IMR-90 (cell line): ENCODE data around the gene BFSP1. TPM values are rescaled to one million over a fixed set of nuclear protein-coding genes. Genes with fewer than 3 reads are reported as not detected.
A peak's percentile ranks its signal among the peaks of the same experiment; 100 is the strongest.

Experiments used
- ATAC-seq: fragments of 200-7000 bp; cut with Tn5 transposase; 2 replicates; pipeline ENCODE4 v1.9.1; 2020; ENCODE audit warnings: low read depth, mild to moderate bottlenecking, moderate library complexity
- BruUV-seq: library from RNA; stranded (reverse); fragments of 400-500 nt; replicated peaks from 2 replicates; lab custom pipeline; 2021; lab: Mats Ljungman, UMichigan
- CTCF ChIA-PET: fragments of 300-600 bp; formaldehyde crosslinking; extraction: SDS; loops from one replicate; lab custom pipeline; 2021; ENCODE audit warnings: antibody characterized with exemption; lab: Yijun Ruan, JAX
- POLR2A ChIA-PET: fragments of 300-600 bp; sonication (Branson Sonifier 250); formaldehyde crosslinking; loops from one replicate; lab custom pipeline; 2022; ENCODE audit warnings: antibody characterized with exemption; ENCODE audit not compliant: unreplicated experiment; lab: Charles Lee
- DNase-seq: peaks from one replicate; pipeline ENCODE4 v3.0.0; 2013
- H2AFZ ChIP-seq: replicated peaks from 2 replicates; pipeline ENCODE3; 2013; ENCODE audit warnings: low read length, mild to moderate bottlenecking; ENCODE audit not compliant: poor library complexity
- H2AK5ac ChIP-seq: 2 replicates; pipeline ENCODE4 v1.6.1; 2013; ENCODE audit warnings: low read depth, low read length, inconsistent platforms
- H2AK9ac ChIP-seq: replicated peaks from 2 replicates; pipeline ENCODE3; 2013; ENCODE audit warnings: mild to moderate bottlenecking, low read depth, low read length, moderate library complexity; ENCODE audit not compliant: poor library complexity
- H2BK120ac ChIP-seq: 2 replicates; pipeline ENCODE4 v1.6.1; 2013; ENCODE audit warnings: low read depth, low read length, inconsistent platforms
- H2BK15ac ChIP-seq: 3 replicates; pipeline ENCODE4 v1.6.1; 2013; ENCODE audit warnings: low read depth, low read length, inconsistent platforms
- H2BK20ac ChIP-seq: 2 replicates; pipeline ENCODE4 v1.6.1; 2013; ENCODE audit warnings: low read depth, mild to moderate bottlenecking, inconsistent platforms, low read length, moderate library complexity
- H2BK5ac ChIP-seq: 2 replicates; pipeline ENCODE4 v1.6.1; 2013; ENCODE audit warnings: mild to moderate bottlenecking, low read depth, low read length, inconsistent platforms; ENCODE audit not compliant: poor library complexity, severe bottlenecking
- H3K14ac ChIP-seq: replicated peaks from 2 replicates; pipeline ENCODE4 v1.6.1; 2013; ENCODE audit warnings: low read depth, low read length, inconsistent platforms
- H3K18ac ChIP-seq: 2 replicates; pipeline ENCODE4 v1.6.1; 2013; ENCODE audit warnings: low read depth, low read length, control low read depth
- H3K23ac ChIP-seq: 2 replicates; pipeline ENCODE4 v1.6.1; 2013; ENCODE audit warnings: low read depth, low read length, inconsistent platforms
- H3K27ac ChIP-seq: 2 replicates; pipeline ENCODE4 v1.5.1; 2013; ENCODE audit warnings: mild to moderate bottlenecking, control low read depth, low read length; ENCODE audit not compliant: insufficient read depth
- H3K27me3 ChIP-seq: 2 replicates; pipeline ENCODE4 v1.6.1; 2013; ENCODE audit warnings: low read length; ENCODE audit not compliant: control insufficient read depth, insufficient read depth
- H3K36me3 ChIP-seq: 2 replicates; pipeline ENCODE4 v1.6.1; 2013; ENCODE audit warnings: low read length, mixed read lengths; ENCODE audit not compliant: control insufficient read depth, insufficient read depth
- H3K4ac ChIP-seq: 2 replicates; pipeline ENCODE4 v1.6.1; 2013; ENCODE audit warnings: low read depth, low read length, inconsistent platforms
- H3K4me1 ChIP-seq: 2 replicates; pipeline ENCODE4 v1.6.1; 2013; ENCODE audit warnings: low read length, mixed read lengths; ENCODE audit not compliant: control insufficient read depth, insufficient read depth
- H3K4me2 ChIP-seq: 2 replicates; pipeline ENCODE4 v1.6.1; 2013; ENCODE audit warnings: low read depth, mild to moderate bottlenecking, control low read depth, low read length, moderate library complexity
- H3K4me3 ChIP-seq: 2 replicates; pipeline ENCODE4 v1.5.1; 2013; ENCODE audit warnings: low read depth, mild to moderate bottlenecking, control low read depth, low read length, moderate library complexity; ENCODE audit not compliant: insufficient read depth
- H3K56ac ChIP-seq: 2 replicates; pipeline ENCODE4 v1.6.1; 2013; ENCODE audit warnings: low read length, inconsistent platforms; ENCODE audit not compliant: insufficient read depth; ENCODE audit errors: extremely low read depth
- H3K79me1 ChIP-seq, 2 experiments: 2 replicates each; pipeline ENCODE4 v1.6.1; 2013; ENCODE audit warnings: low read length in 2 of 2, inconsistent platforms in 1 of 2, low read depth in 1 of 2
- H3K9ac ChIP-seq: 2 replicates; pipeline ENCODE4 v1.6.1; 2013; ENCODE audit warnings: low read depth, low read length, control low read depth
- H3K9me1 ChIP-seq: 2 replicates; pipeline ENCODE4 v1.6.1; 2013; ENCODE audit warnings: low read length, inconsistent platforms; ENCODE audit not compliant: insufficient read depth
- H3K9me3 ChIP-seq: 2 replicates; pipeline ENCODE4 v1.6.1; 2013; ENCODE audit warnings: low read length; ENCODE audit not compliant: control insufficient read depth, insufficient read depth
- H4K20me1 ChIP-seq: 2 replicates; pipeline ENCODE4 v1.6.1; 2013; ENCODE audit warnings: low read length, inconsistent platforms; ENCODE audit not compliant: insufficient read depth
- H4K5ac ChIP-seq: 2 replicates; pipeline ENCODE4 v1.6.1; 2013; ENCODE audit warnings: mild to moderate bottlenecking, low read depth, low read length, control low read depth
- H4K8ac ChIP-seq, 2 experiments: 2 replicates each; pipeline ENCODE4 v1.6.1; 2013; ENCODE audit warnings: low read depth in 2 of 2, low read length in 2 of 2, control low read depth in 1 of 2, inconsistent platforms in 1 of 2
- H4K91ac ChIP-seq: 2 replicates; pipeline ENCODE4 v1.6.1; 2013; ENCODE audit warnings: low read depth, low read length, inconsistent platforms; ENCODE audit not compliant: insufficient read depth
- CEBPB ChIP-seq: IDR thresholded peaks from 2 replicates; pipeline ENCODE4 v1.6.1; 2012; ENCODE audit warnings: low read depth, low read length, improper control_type of control experiment
- CHD1 ChIP-seq: IDR thresholded peaks from 2 replicates; pipeline ENCODE4 v1.6.1; 2012; ENCODE audit warnings: low read depth, low read length, improper control_type of control experiment
- FOS ChIP-seq: fragments of 150-350 bp; IDR thresholded peaks from 2 replicates; pipeline ENCODE4 v1.6.1; 2016; ENCODE audit warnings: low read depth, low read length
- MAFK ChIP-seq: IDR thresholded peaks from 2 replicates; pipeline ENCODE4 v1.6.1; 2012; ENCODE audit warnings: low read depth, low read length, improper control_type of control experiment
- MAZ ChIP-seq: IDR thresholded peaks from 2 replicates; pipeline ENCODE4 v1.6.1; 2012; ENCODE audit warnings: low read depth, mild to moderate bottlenecking, low read length, improper control_type of control experiment, moderate library complexity, borderline replicate concordance
- NFE2L2 ChIP-seq: fragments of 150-350 bp; IDR thresholded peaks from 2 replicates; pipeline ENCODE4 v1.6.1; 2016; ENCODE audit warnings: low read depth, mild to moderate bottlenecking, low read length
- POLR2A ChIP-seq: IDR thresholded peaks from 2 replicates; pipeline ENCODE4 v1.6.1; 2012; ENCODE audit warnings: mild to moderate bottlenecking, low read depth, low read length
- SMC3 ChIP-seq: fragments of 150-350 bp; IDR thresholded peaks from 2 replicates; pipeline ENCODE4 v1.6.1; 2016; ENCODE audit warnings: low read depth, mild to moderate bottlenecking, antibody characterized with exemption, low read length, moderate library complexity
- WGBS, 2 experiments: methylation state at CpG; one replicate each; pipeline versions ENCODE4 v1.1.5 to v1.1.7; 2013; ENCODE audit warnings: missing lambda C conversion rate in 2 of 2; ENCODE audit not compliant: insufficient read length in 1 of 2; ENCODE audit errors: extremely low coverage in 2 of 2; 5-methylcytosine and 5-hydroxymethylcytosine counted together
- dilution Hi-C: fragments of 300-500 bp; cut with HindIII; formaldehyde crosslinking; loops from one replicate; pipeline ENCODE4 v1.14.3; 2018; ENCODE audit warnings: low sequenced_read_pairs; ENCODE audit not compliant: unreplicated experiment
- in situ Hi-C: fragments of 300-500 bp; cut with MboI; formaldehyde crosslinking; loops from 3 replicates; pipeline ENCODE4 v1.14.3; 2019; ENCODE audit warnings: low sequenced_read_pairs, inconsistent platforms, mixed read lengths
- intact Hi-C: fragments of 100-400 bp; cut with micrococcal nuclease; formaldehyde crosslinking; loops from 2 replicates; pipeline ENCODE4 v1.10.0; 2022
- polyA plus RNA-seq, 3 experiments: library from polyadenylated mRNA; depleted of rRNA; stranded (reverse); fragments of >200 nt; gene quantifications; 2 replicates each; pipeline ENCODE4 v1.2.3, GENCODE V29; 2012; ENCODE audit warnings: low replicate concordance in 1 of 3
- total RNA-seq: library from RNA; depleted of rRNA; stranded (reverse); fragments of >200 nt; gene quantifications from 2 replicates; pipeline ENCODE4 v1.2.3, GENCODE V29; 2012
- TF ChIP-seq, protein P1 (sequence below): fragments of 150-350 bp; IDR thresholded peaks from 2 replicates; pipeline ENCODE4 v1.6.1; 2017; ENCODE audit warnings: mild to moderate bottlenecking, antibody characterized with exemption, low read length, low read depth
- TF ChIP-seq, protein P2 (sequence below): conservative IDR thresholded peaks from 2 replicates; pipeline ENCODE4 v1.5.1; 2012; ENCODE audit warnings: mild to moderate bottlenecking, low read depth, low read length, improper control_type of control experiment

The BFSP1 gene
- total and polyA plus RNA-seq, 2 of the 4 experiments (the other 2 are of a cell fraction), result 1.1 to 2.0 TPM

DNA sequence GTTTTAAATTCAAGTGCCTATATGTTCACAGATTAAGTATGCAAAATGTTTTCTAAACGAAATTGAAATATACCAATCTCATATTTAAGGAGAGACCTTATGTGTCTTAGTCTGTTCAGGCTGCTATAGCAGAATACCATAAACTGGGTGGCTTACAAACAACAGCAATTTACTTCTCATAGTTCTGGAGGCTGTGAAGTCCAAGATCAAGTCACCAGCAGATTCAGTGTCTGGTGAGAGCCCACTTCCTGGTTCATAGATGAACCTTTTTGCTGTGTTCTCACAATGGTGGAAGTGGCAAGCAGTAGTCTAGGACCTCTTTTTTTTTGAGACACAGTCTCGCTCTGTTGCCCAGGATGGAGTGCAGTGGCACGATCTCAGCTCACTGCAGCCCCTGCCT is 35.2 kb upstream of the BFSP1 start:
- Histone ChIP-seq H2AFZ (no peak overlapping the region), H3K27me3 (no peaks in the 10 kb centered on the region), H3K14ac (no peak overlapping the region), H4K91ac (no peak overlapping the region), H2BK120ac (no peak overlapping the region), H2BK15ac (no peak overlapping the region), H3K56ac (no peak overlapping the region), H3K18ac (no peak overlapping the region), H2BK20ac (0 out of 2 replicates have a peak overlapping the region, but pooled peaks have one; percentile 20), H3K9ac (no peak overlapping the region), H3K4me2 (no peak overlapping the region), H3K23ac (no peak overlapping the region), H3K4me1 (peaks cover 9% of the 10 kb centered on the region), H3K9me3 (no peaks in the 10 kb centered on the region), H4K5ac (no peak overlapping the region), H3K9me1 (peaks cover 5% of the 10 kb centered on the region; the same call in 1 of the 2 replicates), H4K20me1 (peaks cover 10% of the 10 kb centered on the region), H3K27ac (no peak overlapping the region), H3K79me1 (peaks cover 8 to 17% of the 10 kb centered on the region in 2 experiments; a peak in 3 of 4 replicates), H2AK9ac (no peak overlapping the region), H3K4me3 (no peak overlapping the region), H2AK5ac (peak overlapping the region; percentile 60), H3K36me3 (no peaks in the 10 kb centered on the region), H2BK5ac (no peak overlapping the region), H3K4ac (peak overlapping the region; percentile 28), H4K8ac (no peak overlapping the region)
- DNase-seq, result no peak
- BruUV-seq, result no TSS peak
- no peak for ATAC-seq
- dilution Hi-C loops (no loop called here), in situ Hi-C loops (no loop called here), intact Hi-C loops (no loop called here)
- WGBS, 2 experiments, result no CpG with 5 or more reads among the region's 3 CpGs
- ChIA-PET CTCF (interaction anchor here (0.7 kb wide), 1 partner anchor 62 kb away, joined by 4 read pairs; no protein-coding TSS in a partner anchor), POLR2A (no interaction called here)
- TF ChIP-seq FOS, result no peak
- TF ChIP-seq, protein P1, sequence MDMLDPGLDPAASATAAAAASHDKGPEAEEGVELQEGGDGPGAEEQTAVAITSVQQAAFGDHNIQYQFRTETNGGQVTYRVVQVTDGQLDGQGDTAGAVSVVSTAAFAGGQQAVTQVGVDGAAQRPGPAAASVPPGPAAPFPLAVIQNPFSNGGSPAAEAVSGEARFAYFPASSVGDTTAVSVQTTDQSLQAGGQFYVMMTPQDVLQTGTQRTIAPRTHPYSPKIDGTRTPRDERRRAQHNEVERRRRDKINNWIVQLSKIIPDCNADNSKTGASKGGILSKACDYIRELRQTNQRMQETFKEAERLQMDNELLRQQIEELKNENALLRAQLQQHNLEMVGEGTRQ, result no peak
- TF ChIP-seq, protein P2, sequence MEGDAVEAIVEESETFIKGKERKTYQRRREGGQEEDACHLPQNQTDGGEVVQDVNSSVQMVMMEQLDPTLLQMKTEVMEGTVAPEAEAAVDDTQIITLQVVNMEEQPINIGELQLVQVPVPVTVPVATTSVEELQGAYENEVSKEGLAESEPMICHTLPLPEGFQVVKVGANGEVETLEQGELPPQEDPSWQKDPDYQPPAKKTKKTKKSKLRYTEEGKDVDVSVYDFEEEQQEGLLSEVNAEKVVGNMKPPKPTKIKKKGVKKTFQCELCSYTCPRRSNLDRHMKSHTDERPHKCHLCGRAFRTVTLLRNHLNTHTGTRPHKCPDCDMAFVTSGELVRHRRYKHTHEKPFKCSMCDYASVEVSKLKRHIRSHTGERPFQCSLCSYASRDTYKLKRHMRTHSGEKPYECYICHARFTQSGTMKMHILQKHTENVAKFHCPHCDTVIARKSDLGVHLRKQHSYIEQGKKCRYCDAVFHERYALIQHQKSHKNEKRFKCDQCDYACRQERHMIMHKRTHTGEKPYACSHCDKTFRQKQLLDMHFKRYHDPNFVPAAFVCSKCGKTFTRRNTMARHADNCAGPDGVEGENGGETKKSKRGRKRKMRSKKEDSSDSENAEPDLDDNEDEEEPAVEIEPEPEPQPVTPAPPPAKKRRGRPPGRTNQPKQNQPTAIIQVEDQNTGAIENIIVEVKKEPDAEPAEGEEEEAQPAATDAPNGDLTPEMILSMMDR, result no peak
- TF ChIP-seq MAZ, result no peak
- no peak for TF ChIP-seq MAFK
- no peak for TF ChIP-seq CHD1
- TF ChIP-seq POLR2A, result no peak
- no peak for TF ChIP-seq CEBPB
- TF ChIP-seq NFE2L2, result no peak
- no peak for TF ChIP-seq SMC3
